GM12872 (cell line): ENCODE data around the gene PCSK2.

Source experiments
- CTCF ChIP-seq: IDR thresholded peaks from 3 replicates; pipeline ENCODE4 v1.5.1; 2011; ENCODE audit warnings: low read depth, mild to moderate bottlenecking, low read length, moderate library complexity; ENCODE audit not compliant: insufficient read depth

PCSK2 gene

GRCh38 chr20:17436664-17437063, 209.8 kb downstream of the PCSK2 start:
- no peak for TF ChIP-seq CTCF

GRCh38 chr20:17437251-17437650, 210.4 kb downstream of the PCSK2 start:
- TF ChIP-seq CTCF = no peak

GRCh38 chr20:17438436-17439039, 211.7 kb downstream of the PCSK2 start:
- TF ChIP-seq CTCF = no peak; the same call in 2 of the 3 replicates

- TF ChIP-seq CTCF = no peak
These were observed 212.9 kb downstream of the PCSK2 start for GRCh38 chr20:17439616-17440296.

- no peak for TF ChIP-seq CTCF
These were observed 214.9 kb downstream of the PCSK2 start for GRCh38 chr20:17441745-17442144.

GRCh38 chr20:17442588-17442987, 215.7 kb downstream of the PCSK2 start:
- TF ChIP-seq CTCF = peak; percentile 25; the same call in 2 of the 3 replicates

GRCh38 chr20:17443131-17443858, 216.5 kb downstream of the PCSK2 start:
- TF ChIP-seq CTCF = no peak
